Stimulated activated CD8-positive, alpha-beta memory T cell treated with anti-CD3 and anti-CD28 coated beads, Interleukin-12 subunit alpha, Interleukin-12 subunit beta, amount 100 ng/mL, for 4 hours (primary cell): ENCODE measurements around the gene SIPA1L3.

ENCODE experiments used
- DNase-seq: peaks from one replicate; pipeline ENCODE4 v3.0.0-alpha.2; 2020; ENCODE audit warnings: low read depth

SIPA1L3 gene

DNA sequence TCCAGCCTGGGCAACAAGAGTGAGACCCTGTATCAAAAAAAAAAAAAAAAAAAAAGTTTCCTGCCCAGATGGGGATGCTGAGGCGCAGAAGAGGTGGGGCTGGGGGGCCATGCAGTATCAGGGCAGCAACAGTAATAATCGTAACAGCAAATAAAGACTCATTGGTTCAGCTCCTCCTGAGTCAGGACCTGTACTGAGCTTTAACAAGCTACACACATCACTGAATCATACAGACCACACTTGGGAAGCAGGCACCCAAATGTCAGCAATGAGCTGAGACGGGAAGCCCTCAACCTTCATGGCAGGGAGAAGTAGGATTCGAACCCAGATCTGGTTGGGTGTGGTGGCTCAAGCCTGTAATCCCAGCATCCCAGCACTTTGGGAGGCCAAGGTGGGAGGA lies 327.6 kb downstream of the SIPA1L3 start:
- no peak for DNase-seq

DNA sequence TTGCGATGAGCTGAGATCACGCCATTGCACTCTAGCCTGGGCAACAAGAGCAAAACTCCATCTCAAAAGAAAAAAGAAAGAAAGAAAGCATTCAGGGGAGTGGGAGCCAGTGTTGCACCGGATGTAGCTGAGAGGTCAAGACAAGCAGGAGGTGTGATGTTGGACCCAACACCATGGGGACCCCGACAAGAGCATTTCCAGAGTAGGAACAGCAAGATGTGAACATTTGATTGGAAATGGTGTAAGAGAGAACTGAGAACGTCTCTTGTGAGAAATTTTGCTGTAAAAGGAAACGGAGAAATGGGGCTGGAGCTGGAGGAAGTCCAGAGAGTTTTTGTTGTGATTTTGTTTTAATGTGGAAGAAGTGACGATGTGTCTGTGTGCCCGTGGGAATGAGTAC lies 332.8 kb downstream of the SIPA1L3 start:
- DNase-seq, result no peak

DNA sequence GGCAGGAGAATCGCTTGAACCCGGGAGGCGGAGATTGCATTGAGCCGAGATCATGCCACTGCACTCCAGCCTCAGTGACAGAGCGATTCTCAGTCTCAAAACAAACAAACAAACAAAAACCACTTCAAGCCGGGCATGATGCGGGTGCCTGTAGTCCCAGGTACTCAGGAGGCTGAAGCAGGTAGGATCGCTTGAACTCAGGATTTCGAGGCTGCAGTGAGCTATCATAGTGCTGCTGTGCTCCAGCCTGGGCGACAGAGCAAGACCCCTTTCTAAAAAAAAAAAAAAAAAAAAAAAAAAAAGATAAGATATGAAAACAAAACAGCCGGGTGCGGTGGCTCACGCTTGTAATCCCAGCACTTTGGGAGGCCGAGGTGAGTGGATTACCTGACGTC lies 336.3 kb downstream of the SIPA1L3 start:
- no peak for DNase-seq

DNA sequence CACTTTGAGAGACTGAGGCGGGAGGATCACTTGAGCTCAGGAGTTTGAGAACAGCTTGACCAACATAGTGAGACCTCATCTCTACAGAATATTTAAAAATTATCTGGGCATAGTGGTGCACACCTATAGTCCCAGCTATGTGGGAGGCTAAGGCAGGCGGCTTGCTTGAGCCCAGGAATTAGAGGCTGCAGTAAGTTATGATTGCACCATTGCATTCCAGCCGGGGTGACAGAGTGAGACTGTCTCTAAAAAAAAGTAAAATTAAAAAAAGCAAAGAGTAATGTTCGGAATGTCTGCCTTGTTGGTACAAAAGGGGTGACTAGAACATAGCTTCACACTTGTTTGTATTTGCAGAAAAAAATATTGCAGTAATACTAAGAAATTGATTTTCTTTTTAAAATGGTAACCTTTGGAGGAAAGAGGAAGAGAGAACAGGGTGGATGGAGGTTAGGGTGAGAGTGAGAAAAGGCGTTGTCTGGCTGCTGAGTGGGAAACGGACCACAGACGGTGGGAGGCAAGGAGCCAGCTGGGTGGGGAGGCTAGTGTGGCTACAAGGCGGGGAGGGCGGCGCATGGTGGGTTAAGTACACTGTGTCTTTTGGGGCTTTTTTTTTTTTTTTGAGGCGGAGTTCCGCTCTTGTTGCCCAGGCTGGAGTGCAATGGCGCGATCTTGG lies 339.0 kb downstream of the SIPA1L3 start:
- no peak for DNase-seq

DNA sequence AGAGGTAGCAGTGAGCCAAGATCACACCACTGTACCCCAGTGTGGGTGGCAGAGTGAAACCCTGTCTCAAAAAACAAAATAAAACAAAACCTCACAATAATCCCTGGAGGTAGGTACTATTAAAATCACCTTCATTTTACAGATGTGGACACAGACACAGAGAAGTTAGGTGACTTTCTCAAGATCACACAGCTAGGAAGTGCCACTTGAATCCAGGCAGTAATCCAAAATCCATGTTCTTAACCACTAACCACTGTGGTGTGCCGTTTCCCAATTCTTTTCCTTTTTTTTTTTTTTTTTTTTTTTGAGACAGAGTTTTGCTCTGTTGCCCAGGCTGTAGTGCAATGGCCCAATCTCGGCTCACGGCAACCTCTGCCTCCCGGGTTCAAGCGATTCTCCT lies 340.1 kb downstream of the SIPA1L3 start:
- DNase-seq, result no peak

DNA sequence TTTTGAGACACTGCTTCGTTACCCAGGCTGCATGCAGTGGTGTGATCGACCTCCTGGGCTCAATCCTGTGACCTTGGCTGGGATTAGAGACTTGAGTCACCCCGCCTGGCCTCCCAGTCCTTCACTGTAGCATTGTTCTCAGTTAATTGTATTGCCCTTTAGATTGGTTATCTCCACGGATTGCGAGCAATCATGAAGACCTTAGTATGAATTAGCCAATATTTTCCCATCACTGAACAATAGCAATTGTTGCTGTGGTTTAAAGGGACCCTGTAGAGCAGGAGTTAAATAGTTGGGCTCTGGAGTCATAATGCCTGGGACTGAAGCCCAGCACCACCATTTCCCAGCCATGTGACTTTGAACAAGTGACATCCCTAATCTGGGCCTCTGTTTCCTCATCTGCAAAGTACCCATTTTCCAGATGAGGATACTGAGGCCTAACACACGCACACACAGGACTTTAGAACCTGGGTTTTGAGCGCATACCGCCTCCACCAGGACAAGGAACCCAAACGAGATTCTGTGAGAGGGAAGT lies 340.8 kb downstream of the SIPA1L3 start:
- DNase-seq, result no peak

DNA sequence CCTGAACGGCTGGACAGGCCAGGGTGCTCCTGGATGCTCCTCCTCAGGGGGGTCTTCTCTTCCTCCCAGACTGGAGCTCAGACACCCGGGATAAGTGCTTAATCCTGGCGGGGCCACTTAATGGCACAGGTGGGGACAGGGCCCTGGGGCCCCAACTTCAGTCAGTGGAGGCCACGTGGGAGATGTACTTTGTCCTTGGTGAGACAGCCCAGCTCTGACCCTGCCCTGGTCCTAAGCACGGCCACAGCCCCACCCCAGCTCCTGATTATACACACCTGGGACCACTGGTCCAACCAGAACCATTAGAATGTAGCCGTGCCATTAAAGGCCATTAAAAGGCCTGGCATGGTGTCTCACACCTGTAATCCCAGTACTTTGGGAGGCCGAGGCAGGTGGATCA lies 341.4 kb downstream of the SIPA1L3 start:
- no peak for DNase-seq

DNA sequence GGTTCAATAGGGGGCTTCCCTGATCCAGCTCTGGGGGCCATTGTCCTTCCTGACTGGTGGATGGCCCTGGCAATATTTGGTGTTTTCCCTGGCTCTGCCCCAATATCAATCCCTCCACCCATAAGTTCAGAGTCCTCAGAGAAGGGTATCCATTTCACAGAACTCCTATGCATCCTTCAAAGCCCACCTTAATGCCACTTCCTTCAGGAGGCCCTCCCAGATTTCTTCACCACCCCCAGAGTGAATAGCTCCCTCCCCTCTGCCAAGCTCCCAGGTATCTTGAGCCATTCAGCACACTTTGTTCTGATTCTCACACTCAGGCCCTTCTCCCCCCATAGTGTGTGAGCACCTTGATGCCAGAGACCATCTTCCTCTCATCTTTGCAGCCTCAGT lies 343.4 kb downstream of the SIPA1L3 start:
- no peak for DNase-seq

DNA sequence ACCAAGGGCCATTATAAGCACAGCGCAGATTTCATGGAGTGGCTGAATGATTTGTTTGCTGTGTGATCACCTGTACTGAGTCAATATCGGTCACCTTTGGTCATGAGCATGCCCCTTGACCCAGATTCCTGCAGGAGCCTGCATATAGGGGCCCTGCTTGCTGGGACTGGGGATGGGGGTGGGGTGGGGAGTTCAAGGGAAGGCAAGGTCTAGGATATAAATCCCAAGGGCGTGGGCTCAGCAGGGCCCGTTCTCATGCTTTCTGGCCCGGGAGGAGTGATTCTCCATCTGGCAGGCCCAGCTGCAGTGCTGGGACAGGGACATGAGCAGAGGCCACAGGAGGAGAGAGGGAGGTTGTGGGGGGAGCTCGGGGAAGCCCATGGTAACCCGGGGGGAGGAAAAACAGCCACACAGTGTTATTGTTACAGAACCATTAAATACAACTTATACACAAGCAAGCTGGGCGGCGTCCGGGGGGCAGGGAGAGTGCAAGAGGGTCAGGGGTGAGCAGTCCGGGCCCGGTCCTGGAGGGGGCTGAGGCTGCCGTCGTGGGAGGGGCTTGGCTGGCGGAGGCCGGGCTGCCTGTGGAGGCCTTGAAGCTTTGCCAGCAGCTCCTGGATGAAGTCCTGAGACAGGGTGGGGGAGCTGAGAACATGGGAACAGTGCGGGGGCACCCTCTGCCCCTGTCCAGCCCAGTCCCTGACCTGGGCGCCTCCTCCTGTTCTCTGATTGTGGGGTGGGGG lies 344.0 kb downstream of the SIPA1L3 start:
- no peak for DNase-seq

DNA sequence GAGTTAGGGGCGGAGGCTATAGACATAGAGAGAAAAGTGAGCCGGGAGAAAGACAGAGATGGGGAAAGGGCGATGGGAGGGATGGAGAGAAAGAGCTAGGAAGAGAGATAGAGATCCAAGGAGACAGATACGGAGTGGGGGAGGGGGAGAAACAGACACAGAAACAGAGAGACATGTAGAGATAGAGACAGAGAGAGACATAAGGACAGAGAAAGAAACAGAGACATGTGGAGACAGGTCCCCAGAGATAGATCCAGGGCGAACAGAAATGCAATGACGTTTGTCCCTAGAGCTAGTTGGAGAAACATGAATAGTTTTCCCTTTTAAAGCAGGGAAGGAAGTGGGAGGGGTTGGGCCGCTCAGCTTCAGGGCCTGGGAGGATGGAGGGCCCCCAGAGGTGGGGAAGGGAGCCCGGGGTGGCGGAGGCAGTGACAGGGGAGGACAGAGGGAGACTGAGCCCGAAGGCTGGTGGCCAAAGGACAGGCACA lies 344.6 kb downstream of the SIPA1L3 start:
- DNase-seq, result no peak

DNA sequence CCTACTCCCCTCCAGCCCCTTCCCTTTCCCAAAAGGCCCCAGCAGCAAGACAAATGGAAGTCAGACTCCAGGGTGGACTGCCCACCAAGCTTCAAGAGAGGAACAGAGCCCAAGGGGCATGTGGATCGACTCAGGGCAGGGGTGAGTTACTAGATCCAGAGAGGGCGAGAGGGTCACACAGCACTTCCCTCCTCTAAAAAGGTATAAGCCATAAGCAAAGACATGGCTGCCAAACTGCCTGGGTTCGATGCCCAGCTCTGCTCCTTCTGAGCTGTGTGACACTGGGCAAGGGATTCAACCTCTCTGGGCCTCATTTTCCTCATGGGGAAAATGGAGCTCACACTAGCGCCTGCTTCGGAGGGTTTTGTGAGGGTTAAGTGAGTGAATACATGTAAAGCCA lies 345.4 kb downstream of the SIPA1L3 start:
- no peak for DNase-seq

DNA sequence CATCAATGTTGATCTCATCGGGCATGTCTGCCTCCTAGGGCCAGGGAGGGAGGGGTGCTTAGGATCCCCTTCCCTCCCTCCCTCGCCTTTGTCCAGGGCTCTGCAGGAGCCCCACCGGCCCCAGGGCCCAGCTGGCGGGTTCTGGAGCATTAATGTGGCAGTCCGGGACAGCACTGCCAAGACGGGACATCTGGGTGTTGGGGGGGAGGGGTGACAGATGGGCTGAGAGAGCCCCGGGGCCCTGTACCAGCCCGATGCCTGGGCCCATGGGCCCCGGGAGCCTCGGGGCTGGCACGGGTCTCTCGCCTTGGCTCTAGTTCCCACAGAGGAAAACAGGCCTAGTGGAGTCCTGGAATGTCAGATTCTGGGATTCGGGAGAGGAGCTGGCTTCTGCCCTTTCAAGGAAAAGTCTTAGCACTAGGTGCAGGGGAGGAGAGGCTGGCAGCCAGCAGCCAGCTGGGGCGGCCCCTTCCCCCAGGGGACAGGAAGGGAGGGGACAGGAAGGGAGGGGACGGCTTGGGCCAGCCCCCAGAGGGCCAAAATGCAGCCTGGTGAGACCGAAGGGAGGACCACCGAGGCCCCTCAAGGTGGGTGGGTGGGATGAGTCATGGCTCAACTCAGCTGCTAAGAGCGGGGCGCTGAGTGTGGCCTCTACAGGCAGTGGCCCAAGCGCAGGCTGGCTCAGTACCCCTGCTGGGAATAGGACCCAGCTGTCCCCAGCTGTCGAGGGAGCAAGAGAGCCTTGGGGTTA lies 346.1 kb downstream of the SIPA1L3 start:
- no peak for DNase-seq

DNA sequence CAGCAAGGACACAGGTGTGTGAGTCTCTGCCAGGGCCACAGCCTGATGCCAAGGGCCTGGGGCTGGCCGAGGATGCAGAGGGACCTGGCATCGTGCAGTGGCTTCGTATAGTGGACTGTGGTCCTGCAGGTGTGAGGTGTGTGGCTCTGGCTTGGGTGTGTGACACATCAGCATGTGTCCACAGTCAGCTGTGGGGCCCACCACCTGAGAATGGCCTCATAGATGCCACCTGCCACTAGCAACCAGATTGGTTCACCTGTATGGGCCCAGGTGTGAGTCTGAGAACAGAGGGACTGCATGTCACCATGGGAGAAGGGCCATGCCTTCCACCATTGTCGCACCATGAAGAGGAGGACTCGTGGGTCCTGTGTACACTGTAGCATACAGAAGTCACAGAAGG lies 346.8 kb downstream of the SIPA1L3 start:
- DNase-seq, result no peak

DNA sequence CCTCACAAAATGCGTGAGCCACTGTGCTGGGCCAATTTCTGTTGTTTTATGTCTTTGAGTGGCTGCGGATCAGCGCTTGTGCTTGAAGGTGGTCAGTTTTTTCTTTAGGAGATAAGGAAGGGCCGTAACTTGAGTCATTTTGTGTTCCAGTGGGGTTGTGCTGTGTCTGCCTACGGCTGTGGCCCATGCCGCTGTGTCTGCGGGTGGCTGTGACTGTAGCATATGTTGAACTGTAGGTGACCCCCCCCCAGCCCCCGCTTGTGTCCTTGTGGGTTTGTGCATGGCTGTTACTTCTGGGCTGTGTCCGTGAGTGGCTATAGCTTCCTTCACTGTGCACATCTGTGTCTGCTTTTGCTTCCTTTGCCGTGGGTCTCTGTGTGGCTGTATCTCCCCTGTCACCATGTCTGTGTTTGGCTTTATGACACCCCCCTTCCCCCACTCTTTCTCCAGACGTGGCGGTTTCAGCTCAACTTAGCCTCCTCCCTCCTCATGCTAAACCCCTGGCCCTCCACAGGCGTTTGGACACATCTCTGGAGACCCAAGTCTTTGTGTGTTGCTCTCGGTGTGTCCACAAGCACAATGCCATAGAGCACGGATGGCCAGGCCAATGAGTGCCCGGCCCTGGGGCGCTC lies 348.5 kb downstream of the SIPA1L3 start:
- DNase-seq, result no peak
